ENCODE results near the gene ALS2CL.

GRCh38 chr3:46693892-46694226 lies 380 bp upstream of the ALS2CL start:
- TF ChIP-seq CTCF (conservative IDR thresholded peaks at IDR 0.05; ENCODE audit: low read depth, low read length), result no peak
- TF ChIP-seq EZH2 (IDR thresholded peaks at IDR 0.05; ENCODE audit: borderline replicate concordance, low read depth, low read length, poor library complexity, severe bottlenecking), result no peak

Measured in A673 (cell line).